NCI-H1694 (cell line): ENCODE data around the gene LIPH.

Source experiments
- DNase-seq: peaks from one replicate; lab custom pipeline; 2025; lab: John Stamatoyannopoulos, UW

Gene LIPH

GRCh38 chr3:185539934-185540333 lies 12.5 kb downstream of the LIPH start:
- no peak for DNase-seq

GRCh38 chr3:185537369-185537970 lies 14.9 kb downstream of the LIPH start:
- no peak for DNase-seq

GRCh38 chr3:185534511-185534910 lies 17.9 kb downstream of the LIPH start:
- DNase-seq = no peak

GRCh38 chr3:185532901-185533300 lies 19.5 kb downstream of the LIPH start:
- no peak for DNase-seq

GRCh38 chr3:185530856-185531255 lies 21.5 kb downstream of the LIPH start:
- DNase-seq = no peak

GRCh38 chr3:185528532-185528931 lies 23.9 kb downstream of the LIPH start:
- no peak for DNase-seq

GRCh38 chr3:185527364-185527763 lies 25.0 kb downstream of the LIPH start:
- no peak for DNase-seq

GRCh38 chr3:185526349-185526951 lies 25.9 kb downstream of the LIPH start:
- DNase-seq = no peak

- no peak for DNase-seq
Measured at GRCh38 chr3:185521349-185522138, 30.8 kb downstream of the LIPH start.

GRCh38 chr3:185519021-185519420 lies 33.4 kb downstream of the LIPH start:
- no peak for DNase-seq

GRCh38 chr3:185517387-185518130 lies 34.8 kb downstream of the LIPH start:
- no peak for DNase-seq

- DNase-seq = no peak
Measured at GRCh38 chr3:185511711-185512110, 40.7 kb downstream of the LIPH start.

GRCh38 chr3:185508335-185508991 lies 43.9 kb downstream of the LIPH start:
- DNase-seq = no peak

- DNase-seq = no peak
Measured at GRCh38 chr3:185507883-185508282, 44.5 kb downstream of the LIPH start.

GRCh38 chr3:185504636-185505035 lies 47.8 kb downstream of the LIPH start:
- no peak for DNase-seq

GRCh38 chr3:185503521-185503920 lies 48.9 kb downstream of the LIPH start:
- DNase-seq = no peak

- DNase-seq = no peak
Measured at GRCh38 chr3:185502987-185503386, 49.4 kb downstream of the LIPH start.

GRCh38 chr3:185498503-185499396 lies 53.6 kb downstream of the LIPH start, which contains the start of gene TMEM41A:
Gene TMEM41A, minus strand, starts transcription at chr3:185499035. Its CDS starts 74 bp downstream, at chr3:185498961.
- peak; percentile 73 for DNase-seq

GRCh38 chr3:185490241-185490640 lies 62.1 kb downstream of the LIPH start:
- no peak for DNase-seq

GRCh38 chr3:185489462-185489861 lies 62.9 kb downstream of the LIPH start:
- no peak for DNase-seq

GRCh38 chr3:185488465-185488864 lies 63.9 kb downstream of the LIPH start:
- no peak for DNase-seq
